Measurements from ENCODE around the gene SCD5.

DNA sequence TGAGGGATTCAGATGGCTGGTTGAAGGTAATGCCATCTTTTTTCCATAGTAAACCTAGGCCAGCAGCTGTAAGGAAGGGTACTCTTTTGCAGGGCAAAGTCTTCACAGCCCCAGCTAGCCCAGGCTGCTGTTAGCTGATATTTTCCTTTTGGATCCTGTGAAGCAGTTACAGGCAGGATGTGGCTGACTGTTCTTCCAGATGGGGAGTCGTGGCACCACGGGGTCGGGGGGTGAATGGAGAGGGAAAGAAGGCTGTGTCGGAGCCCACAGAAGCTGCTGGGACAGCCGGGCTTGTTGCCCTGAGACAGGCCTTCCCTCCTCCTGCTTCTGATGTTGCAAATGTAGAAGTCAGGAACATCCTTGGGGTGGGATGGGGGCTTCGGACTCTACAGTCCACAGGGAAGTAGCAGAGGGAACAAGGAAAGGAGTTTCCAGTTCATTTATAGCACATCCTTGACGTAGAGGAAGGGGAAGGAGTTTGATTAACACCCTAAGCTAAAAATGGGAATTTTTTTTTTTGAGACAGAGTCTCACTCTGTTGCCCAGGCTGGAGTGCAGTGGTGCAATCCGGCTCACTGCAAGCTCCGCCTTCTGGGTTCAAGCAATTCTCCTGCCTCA is 172.2 kb downstream of the SCD5 start:
- TF ChIP-seq, protein P1, sequence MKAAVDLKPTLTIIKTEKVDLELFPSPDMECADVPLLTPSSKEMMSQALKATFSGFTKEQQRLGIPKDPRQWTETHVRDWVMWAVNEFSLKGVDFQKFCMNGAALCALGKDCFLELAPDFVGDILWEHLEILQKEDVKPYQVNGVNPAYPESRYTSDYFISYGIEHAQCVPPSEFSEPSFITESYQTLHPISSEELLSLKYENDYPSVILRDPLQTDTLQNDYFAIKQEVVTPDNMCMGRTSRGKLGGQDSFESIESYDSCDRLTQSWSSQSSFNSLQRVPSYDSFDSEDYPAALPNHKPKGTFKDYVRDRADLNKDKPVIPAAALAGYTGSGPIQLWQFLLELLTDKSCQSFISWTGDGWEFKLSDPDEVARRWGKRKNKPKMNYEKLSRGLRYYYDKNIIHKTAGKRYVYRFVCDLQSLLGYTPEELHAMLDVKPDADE (IDR thresholded peaks at IDR 0.05): no peak
- TF ChIP-seq, protein P2, sequence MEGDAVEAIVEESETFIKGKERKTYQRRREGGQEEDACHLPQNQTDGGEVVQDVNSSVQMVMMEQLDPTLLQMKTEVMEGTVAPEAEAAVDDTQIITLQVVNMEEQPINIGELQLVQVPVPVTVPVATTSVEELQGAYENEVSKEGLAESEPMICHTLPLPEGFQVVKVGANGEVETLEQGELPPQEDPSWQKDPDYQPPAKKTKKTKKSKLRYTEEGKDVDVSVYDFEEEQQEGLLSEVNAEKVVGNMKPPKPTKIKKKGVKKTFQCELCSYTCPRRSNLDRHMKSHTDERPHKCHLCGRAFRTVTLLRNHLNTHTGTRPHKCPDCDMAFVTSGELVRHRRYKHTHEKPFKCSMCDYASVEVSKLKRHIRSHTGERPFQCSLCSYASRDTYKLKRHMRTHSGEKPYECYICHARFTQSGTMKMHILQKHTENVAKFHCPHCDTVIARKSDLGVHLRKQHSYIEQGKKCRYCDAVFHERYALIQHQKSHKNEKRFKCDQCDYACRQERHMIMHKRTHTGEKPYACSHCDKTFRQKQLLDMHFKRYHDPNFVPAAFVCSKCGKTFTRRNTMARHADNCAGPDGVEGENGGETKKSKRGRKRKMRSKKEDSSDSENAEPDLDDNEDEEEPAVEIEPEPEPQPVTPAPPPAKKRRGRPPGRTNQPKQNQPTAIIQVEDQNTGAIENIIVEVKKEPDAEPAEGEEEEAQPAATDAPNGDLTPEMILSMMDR (conservative IDR thresholded peaks at IDR 0.05; ENCODE audit: low read depth in 2 of 2): no peak
- no peak for TF ChIP-seq ZNF331 (CRISPR knock-in tag; IDR thresholded peaks at IDR 0.05; ENCODE audit: low read depth)

Measured in GM23338 (cell line).